ENCODE measurements around the gene LBH. TPM values are rescaled to one million over a fixed set of nuclear protein-coding genes. Genes with fewer than 3 reads are reported as not detected.

The LBH gene
- total and polyA plus RNA-seq, 2 experiments from 2014 or later, result 17.5 to 30.3 TPM

GRCh38 chr2:30262716-30263309 is 31.5 kb downstream of the LBH start:
- no peak for DNase-seq (ENCODE audit: low spot score)
- no peaks in the 10 kb centered on the region for H4K20me1 ChIP-seq (replicated peaks; ENCODE audit: insufficient read depth)
- Mint-ChIP-seq H3K27ac (no peak overlapping the region), H3K36me3 (ENCODE audit: low read depth) (peaks cover 11% of the 10 kb centered on the region; the same call in 2 of the 3 replicates), H3K4me3 (no peak overlapping the region), H3K4me1 (peaks cover 12% of the 10 kb centered on the region), H3K27me3 (ENCODE audit: insufficient read depth, low read depth, poor library complexity) (no peaks in the 10 kb centered on the region), H3K9me3 (peaks cover 17% of the 10 kb centered on the region)
- H3K4me2 ChIP-seq, result no peak overlapping the region
- ATAC-seq, result no peak
- no peaks in the 10 kb centered on the region for H3K4me1 ChIP-seq (ENCODE audit: insufficient read depth)
- no peaks in the 10 kb centered on the region for H3K9me2 ChIP-seq (ENCODE audit: insufficient read depth)
- no peaks in the 10 kb centered on the region for H3K36me3 ChIP-seq (ENCODE audit: insufficient read depth)
- no peaks in the 10 kb centered on the region for H3K79me2 ChIP-seq (replicated peaks; ENCODE audit: insufficient read depth)
- no peak overlapping the region for H3K27ac ChIP-seq (ENCODE audit: low read depth)
- no peak overlapping the region for H2AFZ ChIP-seq
- no peak for TF ChIP-seq ZNF114 (CRISPR knock-in tag; IDR thresholded peaks at IDR 0.05)
- TF ChIP-seq CTCF (conservative IDR thresholded peaks at IDR 0.05; ENCODE audit: low read depth in 2 of 2), result no peak
- TF ChIP-seq NANOG (IDR thresholded peaks at IDR 0.05; ENCODE audit: borderline replicate concordance), result no peak
- no peak for TF ChIP-seq JUNB (IDR thresholded peaks at IDR 0.05; ENCODE audit: unreplicated experiment)
- TF ChIP-seq POLR2AphosphoS5 (IDR thresholded peaks at IDR 0.05; ENCODE audit: low read depth), result no peak
- no peak for TF ChIP-seq EZH2 (IDR thresholded peaks at IDR 0.05; ENCODE audit: low read depth, unreplicated experiment)
- no peak for TF ChIP-seq EZH2phosphoT487 (IDR thresholded peaks at IDR 0.05; ENCODE audit: unreplicated experiment)
- TF ChIP-seq, protein P1, sequence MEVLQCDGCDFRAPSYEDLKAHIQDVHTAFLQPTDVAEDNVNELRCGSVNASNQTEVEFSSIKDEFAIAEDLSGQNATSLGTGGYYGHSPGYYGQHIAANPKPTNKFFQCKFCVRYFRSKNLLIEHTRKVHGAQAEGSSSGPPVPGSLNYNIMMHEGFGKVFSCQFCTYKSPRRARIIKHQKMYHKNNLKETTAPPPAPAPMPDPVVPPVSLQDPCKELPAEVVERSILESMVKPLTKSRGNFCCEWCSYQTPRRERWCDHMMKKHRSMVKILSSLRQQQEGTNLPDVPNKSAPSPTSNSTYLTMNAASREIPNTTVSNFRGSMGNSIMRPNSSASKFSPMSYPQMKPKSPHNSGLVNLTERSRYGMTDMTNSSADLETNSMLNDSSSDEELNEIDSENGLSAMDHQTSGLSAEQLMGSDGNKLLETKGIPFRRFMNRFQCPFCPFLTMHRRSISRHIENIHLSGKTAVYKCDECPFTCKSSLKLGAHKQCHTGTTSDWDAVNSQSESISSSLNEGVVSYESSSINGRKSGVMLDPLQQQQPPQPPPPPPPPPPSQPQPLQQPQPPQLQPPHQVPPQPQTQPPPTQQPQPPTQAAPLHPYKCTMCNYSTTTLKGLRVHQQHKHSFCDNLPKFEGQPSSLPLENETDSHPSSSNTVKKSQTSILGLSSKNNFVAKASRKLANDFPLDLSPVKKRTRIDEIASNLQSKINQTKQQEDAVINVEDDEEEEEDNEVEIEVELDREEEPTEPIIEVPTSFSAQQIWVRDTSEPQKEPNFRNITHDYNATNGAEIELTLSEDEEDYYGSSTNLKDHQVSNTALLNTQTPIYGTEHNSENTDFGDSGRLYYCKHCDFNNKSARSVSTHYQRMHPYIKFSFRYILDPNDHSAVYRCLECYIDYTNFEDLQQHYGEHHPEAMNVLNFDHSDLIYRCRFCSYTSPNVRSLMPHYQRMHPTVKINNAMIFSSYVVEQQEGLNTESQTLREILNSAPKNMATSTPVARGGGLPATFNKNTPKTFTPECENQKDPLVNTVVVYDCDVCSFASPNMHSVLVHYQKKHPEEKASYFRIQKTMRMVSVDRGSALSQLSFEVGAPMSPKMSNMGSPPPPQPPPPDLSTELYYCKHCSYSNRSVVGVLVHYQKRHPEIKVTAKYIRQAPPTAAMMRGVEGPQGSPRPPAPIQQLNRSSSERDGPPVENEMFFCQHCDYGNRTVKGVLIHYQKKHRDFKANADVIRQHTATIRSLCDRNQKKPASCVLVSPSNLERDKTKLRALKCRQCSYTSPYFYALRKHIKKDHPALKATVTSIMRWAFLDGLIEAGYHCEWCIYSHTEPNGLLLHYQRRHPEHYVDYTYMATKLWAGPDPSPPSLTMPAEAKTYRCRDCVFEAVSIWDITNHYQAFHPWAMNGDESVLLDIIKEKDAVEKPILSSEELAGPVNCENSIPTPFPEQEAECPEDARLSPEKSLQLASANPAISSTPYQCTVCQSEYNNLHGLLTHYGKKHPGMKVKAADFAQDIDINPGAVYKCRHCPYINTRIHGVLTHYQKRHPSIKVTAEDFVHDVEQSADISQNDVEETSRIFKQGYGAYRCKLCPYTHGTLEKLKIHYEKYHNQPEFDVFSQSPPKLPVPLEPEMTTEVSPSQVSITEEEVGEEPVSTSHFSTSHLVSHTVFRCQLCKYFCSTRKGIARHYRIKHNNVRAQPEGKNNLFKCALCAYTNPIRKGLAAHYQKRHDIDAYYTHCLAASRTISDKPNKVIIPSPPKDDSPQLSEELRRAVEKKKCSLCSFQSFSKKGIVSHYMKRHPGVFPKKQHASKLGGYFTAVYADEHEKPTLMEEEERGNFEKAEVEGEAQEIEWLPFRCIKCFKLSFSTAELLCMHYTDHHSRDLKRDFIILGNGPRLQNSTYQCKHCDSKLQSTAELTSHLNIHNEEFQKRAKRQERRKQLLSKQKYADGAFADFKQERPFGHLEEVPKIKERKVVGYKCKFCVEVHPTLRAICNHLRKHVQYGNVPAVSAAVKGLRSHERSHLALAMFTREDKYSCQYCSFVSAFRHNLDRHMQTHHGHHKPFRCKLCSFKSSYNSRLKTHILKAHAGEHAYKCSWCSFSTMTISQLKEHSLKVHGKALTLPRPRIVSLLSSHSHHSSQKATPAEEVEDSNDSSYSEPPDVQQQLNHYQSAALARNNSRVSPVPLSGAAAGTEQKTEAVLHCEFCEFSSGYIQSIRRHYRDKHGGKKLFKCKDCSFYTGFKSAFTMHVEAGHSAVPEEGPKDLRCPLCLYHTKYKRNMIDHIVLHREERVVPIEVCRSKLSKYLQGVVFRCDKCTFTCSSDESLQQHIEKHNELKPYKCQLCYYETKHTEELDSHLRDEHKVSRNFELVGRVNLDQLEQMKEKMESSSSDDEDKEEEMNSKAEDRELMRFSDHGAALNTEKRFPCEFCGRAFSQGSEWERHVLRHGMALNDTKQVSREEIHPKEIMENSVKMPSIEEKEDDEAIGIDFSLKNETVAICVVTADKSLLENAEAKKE (CRISPR knock-in tag; IDR thresholded peaks at IDR 0.05), result no peak
- TF ChIP-seq ZNF331 (CRISPR knock-in tag; IDR thresholded peaks at IDR 0.05; ENCODE audit: low read depth), result no peak
- TF ChIP-seq, protein P2, sequence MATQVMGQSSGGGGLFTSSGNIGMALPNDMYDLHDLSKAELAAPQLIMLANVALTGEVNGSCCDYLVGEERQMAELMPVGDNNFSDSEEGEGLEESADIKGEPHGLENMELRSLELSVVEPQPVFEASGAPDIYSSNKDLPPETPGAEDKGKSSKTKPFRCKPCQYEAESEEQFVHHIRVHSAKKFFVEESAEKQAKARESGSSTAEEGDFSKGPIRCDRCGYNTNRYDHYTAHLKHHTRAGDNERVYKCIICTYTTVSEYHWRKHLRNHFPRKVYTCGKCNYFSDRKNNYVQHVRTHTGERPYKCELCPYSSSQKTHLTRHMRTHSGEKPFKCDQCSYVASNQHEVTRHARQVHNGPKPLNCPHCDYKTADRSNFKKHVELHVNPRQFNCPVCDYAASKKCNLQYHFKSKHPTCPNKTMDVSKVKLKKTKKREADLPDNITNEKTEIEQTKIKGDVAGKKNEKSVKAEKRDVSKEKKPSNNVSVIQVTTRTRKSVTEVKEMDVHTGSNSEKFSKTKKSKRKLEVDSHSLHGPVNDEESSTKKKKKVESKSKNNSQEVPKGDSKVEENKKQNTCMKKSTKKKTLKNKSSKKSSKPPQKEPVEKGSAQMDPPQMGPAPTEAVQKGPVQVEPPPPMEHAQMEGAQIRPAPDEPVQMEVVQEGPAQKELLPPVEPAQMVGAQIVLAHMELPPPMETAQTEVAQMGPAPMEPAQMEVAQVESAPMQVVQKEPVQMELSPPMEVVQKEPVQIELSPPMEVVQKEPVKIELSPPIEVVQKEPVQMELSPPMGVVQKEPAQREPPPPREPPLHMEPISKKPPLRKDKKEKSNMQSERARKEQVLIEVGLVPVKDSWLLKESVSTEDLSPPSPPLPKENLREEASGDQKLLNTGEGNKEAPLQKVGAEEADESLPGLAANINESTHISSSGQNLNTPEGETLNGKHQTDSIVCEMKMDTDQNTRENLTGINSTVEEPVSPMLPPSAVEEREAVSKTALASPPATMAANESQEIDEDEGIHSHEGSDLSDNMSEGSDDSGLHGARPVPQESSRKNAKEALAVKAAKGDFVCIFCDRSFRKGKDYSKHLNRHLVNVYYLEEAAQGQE (IDR thresholded peaks at IDR 0.05; ENCODE audit: unreplicated experiment), result no peak
- TF ChIP-seq STAT1 (IDR thresholded peaks at IDR 0.05; ENCODE audit: unreplicated experiment), result no peak
- no peak for TF ChIP-seq CREB1 (CRISPR knock-in tag; IDR thresholded peaks at IDR 0.05; ENCODE audit: low read depth)
- no peak for TF ChIP-seq ETS1 (IDR thresholded peaks at IDR 0.05)
- no peaks in the 10 kb centered on the region for H3F3A ChIP-seq (replicated peaks; ENCODE audit: low read depth)
- H3K4me3 ChIP-seq, result no peak overlapping the region
- H3K27me3 ChIP-seq (ENCODE audit: insufficient read depth), result no peaks in the 10 kb centered on the region
